ENCODE results near the gene PCAT6.

DNA sequence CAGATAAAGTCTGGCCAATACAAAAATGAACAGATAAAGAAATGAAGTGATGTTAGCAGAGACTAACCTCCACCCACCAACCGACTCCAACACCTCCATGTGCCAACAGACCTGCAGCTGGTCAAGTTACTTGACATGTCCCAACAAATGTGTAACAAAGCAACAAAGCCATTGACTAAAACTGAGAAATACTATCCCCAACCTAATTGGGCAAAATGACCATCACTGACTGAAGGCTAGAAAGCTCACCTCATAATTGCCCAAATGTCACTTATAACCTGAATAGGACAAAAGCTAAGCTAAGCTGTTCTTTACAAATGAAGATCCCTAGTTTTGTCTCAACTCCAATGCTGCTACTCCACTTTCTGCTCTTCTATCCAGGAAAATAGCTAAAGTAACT, 10.0 kb upstream of the PCAT6 start:
- TF ChIP-seq POLR2A (IDR thresholded peaks at IDR 0.05; ENCODE audit: low read depth, low read length) (no peak), POLR2AphosphoS5 (IDR thresholded peaks at IDR 0.05; ENCODE audit: low read depth, low read length) (no peak), TAF1 (IDR thresholded peaks at IDR 0.05; ENCODE audit: low read depth, low read length) (no peak), SPI1 (IDR thresholded peaks at IDR 0.05; ENCODE audit: low read depth, low read length) (no peak), PAX5 (IDR thresholded peaks at IDR 0.05; ENCODE audit: insufficient read depth, low read length, severe bottlenecking) (no peak)

Measured in GM12891 (cell line).